Panc1 (cell line): Measurements from ENCODE around the gene SPSB1. TPM values are rescaled to one million over a fixed set of nuclear protein-coding genes. Genes with fewer than 3 reads are reported as not detected.

Source experiments
- ATAC-seq: fragments of 200-7000 bp; cut with Tn5 transposase; 2 replicates; pipeline ENCODE4 v1.9.1; 2020; ENCODE audit warnings: mild to moderate bottlenecking, moderate library complexity
- BruUV-seq: library from RNA; stranded (reverse); fragments of 400-500 nt; replicated peaks from 2 replicates; lab custom pipeline; 2021; lab: Mats Ljungman, UMichigan
- CTCF ChIA-PET: fragments of 300-600 bp; sonication (Branson Sonifier 250); formaldehyde crosslinking; loops from one replicate; lab custom pipeline; 2022; ENCODE audit warnings: antibody characterized with exemption; lab: Charles Lee
- POLR2A ChIA-PET: fragments of 300-600 bp; sonication (Branson Sonifier 250); formaldehyde crosslinking; loops from one replicate; lab custom pipeline; 2022; ENCODE audit warnings: antibody characterized with exemption; lab: Charles Lee
- DNase-seq: peaks from one replicate; pipeline ENCODE4 v3.0.0-alpha.2; 2010; ENCODE audit warnings: low read depth, low spot score
- H3K27ac ChIP-seq: 2 replicates; pipeline ENCODE4 v1.5.1; 2011; ENCODE audit warnings: mild to moderate bottlenecking, low read length, inconsistent platforms
- H3K27me3 ChIP-seq: fragments of 200-500 bp; sonication (Bioruptor generic); 2 replicates; pipeline ENCODE4 v1.6.0; 2014; ENCODE audit warnings: low read length, inconsistent platforms; ENCODE audit not compliant: control insufficient read depth, insufficient read depth
- H3K36me3 ChIP-seq: fragments of 200-500 bp; sonication (Bioruptor generic); 2 replicates; pipeline ENCODE4 v1.5.1; 2014; ENCODE audit warnings: inconsistent platforms, mild to moderate bottlenecking, low read length, moderate library complexity; ENCODE audit not compliant: control insufficient read depth, insufficient read depth
- H3K4me1 ChIP-seq: 2 replicates; pipeline ENCODE4 v1.5.1; 2011; ENCODE audit warnings: inconsistent platforms, mild to moderate bottlenecking, low read length, moderate library complexity; ENCODE audit not compliant: control insufficient read depth, insufficient read depth
- H3K4me3 ChIP-seq, 2 experiments: 2 replicates each; pipeline ENCODE4 v1.5.1; 2011 to 2012; ENCODE audit warnings: low read depth in 2 of 2, low read length in 2 of 2, mild to moderate bottlenecking in 2 of 2, inconsistent platforms in 1 of 2, moderate library complexity in 1 of 2
- H3K9me3 ChIP-seq: fragments of 200-500 bp; sonication (Bioruptor generic); 2 replicates; pipeline ENCODE4 v1.5.1; 2014; ENCODE audit warnings: low read depth, mild to moderate bottlenecking, inconsistent platforms, low read length, moderate library complexity; ENCODE audit not compliant: control insufficient read depth, insufficient read depth
- CTCF ChIP-seq: fragments of 450-650 bp; IDR thresholded peaks from 2 replicates; pipeline ENCODE4 v1.5.1; 2017; ENCODE audit warnings: mild to moderate bottlenecking
- POLR2AphosphoS5 ChIP-seq: IDR thresholded peaks from 2 replicates; pipeline ENCODE4 v1.6.1; 2012; ENCODE audit warnings: mild to moderate bottlenecking, low read depth, low read length, moderate library complexity
- REST ChIP-seq, 2 experiments: IDR thresholded peaks; 2 replicates each; pipeline ENCODE4 v1.6.1; 2011 to 2012; ENCODE audit warnings: low read depth in 2 of 2, control low read depth in 1 of 2, low read length in 1 of 2, mild to moderate bottlenecking in 1 of 2, moderate library complexity in 1 of 2; ENCODE audit not compliant: insufficient read depth in 1 of 2
- SIN3A ChIP-seq: IDR thresholded peaks from 2 replicates; pipeline ENCODE4 v1.6.1; 2012; ENCODE audit warnings: low read depth, mild to moderate bottlenecking, low read length, moderate library complexity, borderline replicate concordance; ENCODE audit not compliant: insufficient read depth
- TCF7L2 ChIP-seq: IDR thresholded peaks from 2 replicates; pipeline ENCODE4 v1.6.1; 2011; ENCODE audit warnings: mild to moderate bottlenecking, low read depth, low read length, inconsistent platforms
- in situ Hi-C: cut with HindIII; loops from 2 replicates; pipeline ENCODE4 v1.10.0; 2016; ENCODE audit warnings: low sequenced_read_pairs, low pct_unique_long_range_greater_than_20kb
- intact Hi-C: fragments of 100-400 bp; cut with micrococcal nuclease; formaldehyde crosslinking; loops from one replicate; pipeline ENCODE4 v1.10.0; 2022; ENCODE audit not compliant: unreplicated experiment
- total RNA-seq: library from RNA; stranded (reverse); gene quantifications from one replicate; pipeline ENCODE4 v1.2.1, GENCODE V29; 2021; ENCODE audit not compliant: unreplicated experiment

The SPSB1 gene
- total RNA-seq, 1 experiment from 2014 or later: 73.7 TPM

GRCh38 chr1:9371391-9371935 is 78.8 kb downstream of the SPSB1 start:
- ChIA-PET POLR2A (interaction anchor here (0.6 kb wide), 2 partner anchors 41 to 54 kb away, joined by 6 read pairs; no protein-coding TSS in a partner anchor), CTCF (interaction anchor here (0.6 to 0.8 kb wide), 2 partner anchors 78 to 118 kb away, joined by 3 read pairs; no protein-coding TSS in a partner anchor)
- Histone ChIP-seq H3K4me3 (no peak overlapping the region), H3K27ac (peak overlapping the region; percentile 8; the same call in 1 of the 2 replicates), H3K9me3 (no peaks in the 10 kb centered on the region), H3K4me1 (peaks cover 46% of the 10 kb centered on the region), H3K27me3 (no peaks in the 10 kb centered on the region), H3K36me3 (no peaks in the 10 kb centered on the region; the same call in 1 of the 2 replicates)
- in situ Hi-C loops: no loop called here
- intact Hi-C loops: loop anchor here (10.0 kb wide), 2 partner anchors 83 to 123 kb away; no protein-coding TSS in a partner anchor
- TF ChIP-seq TCF7L2 (no peak), SIN3A (no peak), REST (IDR thresholded peaks at IDR 0.05; ENCODE audit: insufficient read depth in 1 of 2, low read depth in 2 of 2, low read length in 1 of 2) (no peak), POLR2AphosphoS5 (no peak), CTCF (no peak)
- BruUV-seq: no TSS peak
- DNase-seq: no peak
- peak; percentile 24; the same call in 1 of the 2 replicates for ATAC-seq

GRCh38 chr1:9371951-9372350 is 79.3 kb downstream of the SPSB1 start:
- ChIA-PET CTCF (interaction anchor here (0.6 to 0.8 kb wide), 2 partner anchors 78 to 117 kb away, joined by 3 read pairs; no protein-coding TSS in a partner anchor), POLR2A (interaction anchor here (0.6 kb wide), 2 partner anchors 40 to 54 kb away, joined by 6 read pairs; no protein-coding TSS in a partner anchor)
- in situ Hi-C loops: no loop called here
- Histone ChIP-seq H3K4me1 (peaks cover 46% of the 10 kb centered on the region), H3K27ac (peak overlapping the region; percentile 8; the same call in 1 of the 2 replicates), H3K4me3 (no peak overlapping the region), H3K36me3 (no peaks in the 10 kb centered on the region; the same call in 1 of the 2 replicates), H3K27me3 (no peaks in the 10 kb centered on the region), H3K9me3 (no peaks in the 10 kb centered on the region)
- ATAC-seq: no peak
- DNase-seq: no peak
- BruUV-seq: no TSS peak
- TF ChIP-seq POLR2AphosphoS5 (no peak), REST (IDR thresholded peaks at IDR 0.05; ENCODE audit: insufficient read depth in 1 of 2, low read depth in 2 of 2, low read length in 1 of 2) (no peak), SIN3A (no peak), CTCF (no peak), TCF7L2 (no peak)
- intact Hi-C loops: loop anchor here (10.0 kb wide), 2 partner anchors 83 to 123 kb away; no protein-coding TSS in a partner anchor
